22Rv1 (cell line): ENCODE data around the gene GSTK1.

Experiments
- H3K27ac ChIP-seq: fragments of 450-650 bp; 2 replicates; pipeline ENCODE4 v1.5.1; 2017
- ZFX ChIP-seq: fragments of 450-650 bp; IDR thresholded peaks from 2 replicates; pipeline ENCODE4 v1.6.1; 2017; ENCODE audit warnings: antibody characterized with exemption, borderline replicate concordance
- TF ChIP-seq, protein P1 (sequence below): fragments of 450-650 bp; IDR thresholded peaks from 2 replicates; pipeline ENCODE4 v1.5.1; 2017; ENCODE audit warnings: mild to moderate bottlenecking

Gene GSTK1

DNA sequence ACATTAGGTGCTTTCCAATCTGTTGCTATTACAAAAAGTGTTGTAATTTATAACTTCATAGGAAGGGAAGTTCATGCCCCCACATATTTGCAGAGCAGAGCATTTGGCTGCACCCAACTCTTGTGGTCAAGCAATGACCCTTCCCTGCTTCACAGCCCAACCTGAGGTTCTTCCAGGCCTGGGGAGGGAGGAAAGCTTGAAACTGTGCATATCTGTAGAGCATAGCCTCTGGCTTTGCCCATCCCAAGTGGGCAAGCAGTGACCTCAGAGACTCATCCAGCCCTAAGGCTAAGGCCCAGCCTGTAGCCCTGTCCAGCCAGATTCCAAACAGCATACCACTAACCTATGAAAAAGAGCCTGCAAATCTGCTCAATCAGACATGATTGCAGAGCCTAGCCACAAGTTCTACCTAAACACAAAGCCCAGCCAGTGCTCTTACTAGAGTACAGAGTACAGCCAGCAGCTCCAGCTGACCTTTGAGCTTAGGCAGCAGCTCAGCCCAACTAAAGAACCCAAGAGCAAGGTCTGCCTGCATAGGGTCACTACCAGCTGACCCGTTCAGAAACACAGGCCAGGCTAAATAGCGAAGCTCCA, 14.4 kb upstream of the GSTK1 start:
- TF ChIP-seq ZFX: no peak
- TF ChIP-seq, protein P1, sequence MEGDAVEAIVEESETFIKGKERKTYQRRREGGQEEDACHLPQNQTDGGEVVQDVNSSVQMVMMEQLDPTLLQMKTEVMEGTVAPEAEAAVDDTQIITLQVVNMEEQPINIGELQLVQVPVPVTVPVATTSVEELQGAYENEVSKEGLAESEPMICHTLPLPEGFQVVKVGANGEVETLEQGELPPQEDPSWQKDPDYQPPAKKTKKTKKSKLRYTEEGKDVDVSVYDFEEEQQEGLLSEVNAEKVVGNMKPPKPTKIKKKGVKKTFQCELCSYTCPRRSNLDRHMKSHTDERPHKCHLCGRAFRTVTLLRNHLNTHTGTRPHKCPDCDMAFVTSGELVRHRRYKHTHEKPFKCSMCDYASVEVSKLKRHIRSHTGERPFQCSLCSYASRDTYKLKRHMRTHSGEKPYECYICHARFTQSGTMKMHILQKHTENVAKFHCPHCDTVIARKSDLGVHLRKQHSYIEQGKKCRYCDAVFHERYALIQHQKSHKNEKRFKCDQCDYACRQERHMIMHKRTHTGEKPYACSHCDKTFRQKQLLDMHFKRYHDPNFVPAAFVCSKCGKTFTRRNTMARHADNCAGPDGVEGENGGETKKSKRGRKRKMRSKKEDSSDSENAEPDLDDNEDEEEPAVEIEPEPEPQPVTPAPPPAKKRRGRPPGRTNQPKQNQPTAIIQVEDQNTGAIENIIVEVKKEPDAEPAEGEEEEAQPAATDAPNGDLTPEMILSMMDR: no peak
- H3K27ac ChIP-seq: no peak overlapping the region

DNA sequence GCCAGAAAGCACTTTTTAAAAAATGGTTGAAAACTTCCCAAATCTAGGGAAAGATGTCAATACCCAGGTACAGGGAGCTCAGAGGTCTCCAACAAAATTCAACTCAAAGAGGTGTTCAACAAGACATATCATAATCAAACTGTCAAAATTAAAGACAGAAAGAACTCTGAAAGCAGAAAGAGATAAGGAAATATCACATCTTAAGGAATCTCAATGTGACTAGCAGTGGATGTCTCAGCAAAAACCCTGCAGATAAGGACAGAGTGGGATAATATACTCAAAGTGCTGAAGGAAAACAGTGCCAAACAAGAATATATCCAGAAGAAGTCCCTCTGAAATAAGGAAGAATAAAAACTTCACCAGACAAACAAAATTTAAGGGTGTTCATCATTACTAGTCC, 13.0 kb upstream of the GSTK1 start:
- no peak overlapping the region for H3K27ac ChIP-seq
- TF ChIP-seq, protein P1: no peak
- no peak for TF ChIP-seq ZFX

DNA sequence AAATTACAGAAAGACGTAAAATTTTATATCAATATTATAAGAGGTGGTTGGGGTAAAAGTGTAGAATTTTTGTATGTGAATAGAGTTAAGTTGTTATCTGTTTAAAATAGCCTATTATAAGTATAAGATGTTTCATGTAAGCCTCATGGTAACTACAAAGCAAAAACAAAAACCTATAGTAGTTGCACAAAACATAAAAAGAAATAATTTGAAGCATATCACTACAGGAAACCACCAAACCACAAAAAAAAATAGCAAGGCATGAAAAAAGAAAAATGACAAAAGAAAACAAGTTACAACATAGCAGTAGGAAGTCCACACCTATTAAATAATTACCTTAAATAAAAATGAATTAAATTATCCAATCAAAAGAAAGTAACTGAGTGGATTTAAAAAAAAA, 12.4 kb upstream of the GSTK1 start:
- TF ChIP-seq, protein P1: no peak
- TF ChIP-seq ZFX: no peak
- no peak overlapping the region for H3K27ac ChIP-seq

DNA sequence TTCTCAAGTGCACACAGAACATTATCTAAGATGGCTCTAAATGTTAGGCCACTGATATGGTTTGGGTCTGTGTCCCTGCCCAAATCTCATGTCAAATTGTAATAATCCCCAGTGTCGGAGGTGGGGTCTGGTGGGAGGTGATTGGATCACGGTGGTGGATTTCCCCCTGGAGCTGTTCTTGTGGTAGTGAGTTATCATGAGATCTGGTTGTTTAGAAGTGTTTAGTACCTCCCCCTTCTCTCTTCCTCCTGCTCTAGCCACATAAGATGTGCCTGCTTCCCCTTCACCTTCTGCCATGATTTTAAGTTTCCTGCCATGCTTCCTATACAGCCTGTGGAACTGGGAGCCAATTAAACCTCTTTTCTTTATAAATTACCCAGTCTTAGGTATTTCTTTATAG, 11.2 kb upstream of the GSTK1 start:
- TF ChIP-seq, protein P1: no peak
- TF ChIP-seq ZFX: no peak
- H3K27ac ChIP-seq: no peak overlapping the region

DNA sequence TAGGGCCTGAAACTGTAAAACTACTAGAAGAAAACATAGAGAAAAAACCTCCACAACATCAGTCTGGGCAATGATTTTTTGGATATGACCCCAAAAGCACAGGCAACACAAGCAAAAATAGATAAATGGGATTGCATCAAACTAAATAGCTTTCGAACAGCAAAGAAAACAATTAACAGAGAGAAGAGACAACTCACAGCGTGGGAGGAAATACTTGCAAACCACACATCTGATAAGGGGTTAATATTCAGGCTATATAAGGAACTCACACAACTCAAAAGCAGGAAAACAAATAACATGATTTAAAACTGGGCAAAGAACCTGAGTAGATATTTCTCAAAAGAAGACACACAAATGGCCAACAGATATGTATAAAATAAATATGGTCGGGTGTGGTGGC, 7.7 kb upstream of the GSTK1 start:
- TF ChIP-seq, protein P1: no peak
- no peak for TF ChIP-seq ZFX
- no peak overlapping the region for H3K27ac ChIP-seq

DNA sequence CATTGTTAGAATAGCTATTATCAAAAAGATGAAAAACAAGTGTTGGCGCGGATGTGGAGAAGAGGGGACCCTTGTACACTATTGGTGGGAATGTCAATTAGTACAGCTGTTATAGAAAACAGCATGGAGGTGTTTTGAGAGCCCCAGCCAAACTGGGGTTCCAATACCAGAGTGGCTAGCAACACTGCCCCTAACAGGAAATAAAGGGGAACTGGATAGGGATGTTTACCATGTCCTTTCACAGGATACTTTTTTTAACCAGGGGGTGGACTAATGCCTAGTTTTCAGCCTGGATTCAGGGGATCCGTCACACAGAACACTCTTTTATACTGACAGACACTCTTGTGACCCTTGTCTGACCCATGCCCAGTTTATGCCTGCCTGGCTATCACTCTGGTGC, 6.9 kb upstream of the GSTK1 start:
- no peak overlapping the region for H3K27ac ChIP-seq
- TF ChIP-seq ZFX: no peak
- TF ChIP-seq, protein P1: peak; percentile 9; the same call in 1 of the 2 replicates

DNA sequence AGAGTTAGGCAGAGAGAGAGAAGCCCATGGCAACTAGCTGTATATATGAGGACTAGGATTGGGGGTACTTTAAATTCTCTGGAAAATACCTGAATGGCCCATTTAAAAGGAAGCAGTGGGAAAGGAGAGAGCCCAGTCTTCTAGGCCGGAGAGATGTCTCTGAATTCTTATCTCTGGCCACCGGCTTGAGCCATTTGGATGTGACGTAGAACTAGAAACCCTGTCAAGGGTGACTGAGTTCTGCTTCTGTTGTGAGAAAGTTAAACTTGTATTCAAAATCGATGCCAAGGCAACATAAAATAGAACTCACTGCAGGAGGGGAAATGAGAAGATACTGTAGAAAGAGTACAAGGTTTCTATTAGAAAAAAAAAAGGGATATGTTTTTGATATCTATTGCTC, 6.3 kb upstream of the GSTK1 start:
- H3K27ac ChIP-seq: no peak overlapping the region
- no peak for TF ChIP-seq ZFX
- TF ChIP-seq, protein P1: no peak
